SK-N-SH treated with all-trans-retinoic acid at 6 μM for 48 hours (cell line): Measurements from ENCODE around the gene ZNF85.
"Not testable (repeated sequence)": the region's sequence is repeated elsewhere in the genome, so short reads cannot be mapped to it uniquely, and the experiment has no call there.

ENCODE experiments used
- ATAC-seq: fragments of 200-7000 bp; cut with Tn5 transposase; 3 replicates; pipeline ENCODE4 v1.9.1; 2020; ENCODE audit warnings: mild to moderate bottlenecking, moderate library complexity
- ARNTL ChIP-seq: fragments of 450-650 bp; formaldehyde crosslinking; IDR thresholded peaks from 2 replicates; pipeline ENCODE4 v1.5.0; 2020; ENCODE audit warnings: low read depth, mild to moderate bottlenecking, moderate library complexity, borderline replicate concordance
- BACH2 ChIP-seq: fragments of 250-450 bp; sonication (Bioruptor Pico); IDR thresholded peaks from 2 replicates; pipeline ENCODE4 v1.9.0; 2021; ENCODE audit warnings: mild to moderate bottlenecking, borderline replicate concordance
- CREB5 ChIP-seq: fragments of 250-450 bp; sonication (Bioruptor Pico); IDR thresholded peaks from 2 replicates; pipeline ENCODE4 v1.5.1; 2020; ENCODE audit warnings: low read depth, mild to moderate bottlenecking, moderate library complexity
- CSDC2 ChIP-seq: fragments of 250-450 bp; sonication (Bioruptor Pico); IDR thresholded peaks from 2 replicates; pipeline ENCODE4 v1.5.0; 2020; ENCODE audit warnings: mild to moderate bottlenecking, moderate library complexity
- CSRNP3 ChIP-seq: fragments of 250-450 bp; sonication (Bioruptor Pico); IDR thresholded peaks from 2 replicates; pipeline ENCODE4 v1.5.1; 2021; ENCODE audit warnings: mild to moderate bottlenecking, moderate library complexity
- ESRRG ChIP-seq: fragments of 250-450 bp; sonication (Bioruptor Pico); IDR thresholded peaks from 2 replicates; pipeline ENCODE4 v1.6.1; 2021; ENCODE audit warnings: mild to moderate bottlenecking
- GLIS3 ChIP-seq: fragments of 250-450 bp; sonication (Bioruptor Pico); IDR thresholded peaks from 2 replicates; pipeline ENCODE4 v1.5.0; 2020; ENCODE audit warnings: mild to moderate bottlenecking, moderate library complexity
- ISL1 ChIP-seq: fragments of 250-450 bp; sonication (Bioruptor Pico); IDR thresholded peaks from 2 replicates; pipeline ENCODE4 v2.1.2; 2022; ENCODE audit warnings: mild to moderate bottlenecking, moderate library complexity
- OSR1 ChIP-seq: fragments of 250-450 bp; sonication (Bioruptor Pico); IDR thresholded peaks from 2 replicates; pipeline ENCODE4 v1.8.0; 2022; ENCODE audit warnings: moderate library complexity, mild to moderate bottlenecking, inconsistent platforms
- PATZ1 ChIP-seq: fragments of 250-450 bp; sonication (Bioruptor Pico); IDR thresholded peaks from 2 replicates; pipeline ENCODE4 v1.8.0; 2020; ENCODE audit warnings: mild to moderate bottlenecking, moderate library complexity, borderline replicate concordance
- POU6F1 ChIP-seq: fragments of 250-450 bp; sonication (Bioruptor Pico); IDR thresholded peaks from 2 replicates; pipeline ENCODE4 v1.8.0; 2021; ENCODE audit warnings: low read depth, mild to moderate bottlenecking, moderate library complexity, borderline replicate concordance
- PPARA ChIP-seq: fragments of 250-450 bp; sonication (Bioruptor Pico); IDR thresholded peaks from 2 replicates; pipeline ENCODE4 v1.5.0; 2020; ENCODE audit warnings: mild to moderate bottlenecking, borderline replicate concordance
- RARB ChIP-seq: fragments of 250-450 bp; sonication (Bioruptor Pico); IDR thresholded peaks from 2 replicates; pipeline ENCODE4 v1.8.0; 2021; ENCODE audit warnings: mild to moderate bottlenecking, moderate library complexity
- SNAI2 ChIP-seq: fragments of 250-450 bp; sonication (Bioruptor Pico); IDR thresholded peaks from 2 replicates; pipeline ENCODE4 v1.5.0; 2020; ENCODE audit warnings: mild to moderate bottlenecking, moderate library complexity
- TCF4 ChIP-seq: fragments of 250-450 bp; sonication (Bioruptor Pico); IDR thresholded peaks from 2 replicates; pipeline ENCODE4 v1.8.0; 2021; ENCODE audit warnings: mild to moderate bottlenecking, moderate library complexity, borderline replicate concordance
- TOX ChIP-seq: fragments of 250-450 bp; sonication (Bioruptor Pico); IDR thresholded peaks from 2 replicates; pipeline ENCODE4 v1.8.0; 2021; ENCODE audit warnings: mild to moderate bottlenecking, moderate library complexity, borderline replicate concordance
- TSHZ2 ChIP-seq: fragments of 250-450 bp; sonication (Bioruptor Pico); IDR thresholded peaks from 2 replicates; pipeline ENCODE4 v1.5.0; 2020; ENCODE audit warnings: mild to moderate bottlenecking, moderate library complexity
- ZC3H10 ChIP-seq: fragments of 250-450 bp; sonication (Bioruptor Pico); IDR thresholded peaks from 2 replicates; pipeline ENCODE4 v1.5.1; 2021; ENCODE audit warnings: mild to moderate bottlenecking, moderate library complexity
- ZFP3 ChIP-seq: fragments of 250-450 bp; sonication (Bioruptor Pico); IDR thresholded peaks from 2 replicates; pipeline ENCODE4 v1.5.0; 2020; ENCODE audit warnings: mild to moderate bottlenecking, moderate library complexity
- ZFP30 ChIP-seq: fragments of 450-650 bp; formaldehyde crosslinking; IDR thresholded peaks from 2 replicates; pipeline ENCODE4 v1.5.0; 2022; ENCODE audit warnings: mild to moderate bottlenecking, moderate library complexity
- ZNF70 ChIP-seq: fragments of 450-650 bp; formaldehyde crosslinking; IDR thresholded peaks from 2 replicates; pipeline ENCODE4 v1.5.0; 2020; ENCODE audit warnings: mild to moderate bottlenecking, moderate library complexity
- ZNF8 ChIP-seq: fragments of 450-650 bp; formaldehyde crosslinking; IDR thresholded peaks from 2 replicates; pipeline ENCODE4 v1.5.0; 2020; ENCODE audit warnings: mild to moderate bottlenecking, moderate library complexity

ZNF85 gene

GRCh38 chr19:20969898-20970297 is 46.8 kb downstream of the ZNF85 start:
- TF ChIP-seq RARB (CRISPR knock-in tag): no peak
- TF ChIP-seq ARNTL (CRISPR knock-in tag): no peak
- TF ChIP-seq CSRNP3 (CRISPR knock-in tag): no peak
- no peak for TF ChIP-seq POU6F1 (CRISPR knock-in tag)
- TF ChIP-seq TCF4: no peak
- no peak for TF ChIP-seq CSDC2 (CRISPR knock-in tag)
- TF ChIP-seq CREB5 (CRISPR knock-in tag): no peak
- no peak for TF ChIP-seq ZFP3 (CRISPR knock-in tag)
- TF ChIP-seq ZFP30 (CRISPR knock-in tag): no peak
- no peak for TF ChIP-seq TSHZ2 (CRISPR knock-in tag)
- no peak for TF ChIP-seq BACH2
- no peak for TF ChIP-seq PPARA (CRISPR knock-in tag)
- TF ChIP-seq ZNF8 (CRISPR knock-in tag): no peak
- no peak for TF ChIP-seq TOX (CRISPR knock-in tag)
- TF ChIP-seq SNAI2: no peak
- TF ChIP-seq ZNF70: no peak
- TF ChIP-seq ZC3H10 (CRISPR knock-in tag): no peak
- no peak for TF ChIP-seq PATZ1 (CRISPR knock-in tag)
- no peak for TF ChIP-seq OSR1 (CRISPR knock-in tag)
- TF ChIP-seq ESRRG: no peak
- ATAC-seq: no peak

- ATAC-seq: not testable (repeated sequence)
Measured at GRCh38 chr19:20992788-20993187, 69.7 kb downstream of the ZNF85 start.

- TF ChIP-seq ZFP3 (CRISPR knock-in tag) (no peak), SNAI2 (no peak), CSDC2 (CRISPR knock-in tag) (no peak), BACH2 (no peak), ESRRG (no peak), PPARA (CRISPR knock-in tag) (no peak), TSHZ2 (CRISPR knock-in tag) (no peak), ISL1 (CRISPR knock-in tag) (no peak), TOX (CRISPR knock-in tag) (no peak), GLIS3 (CRISPR knock-in tag) (no peak), TCF4 (no peak)
- ATAC-seq: peak; percentile 100
Measured at GRCh38 chr19:20999731-21000352, 76.8 kb downstream of the ZNF85 start.
